ENCODE measurements around the gene KNG1.
"Not testable (repeated sequence)": the region's sequence is repeated elsewhere in the genome, so short reads cannot be mapped to it uniquely, and the experiment has no call there.

KNG1 gene

DNA sequence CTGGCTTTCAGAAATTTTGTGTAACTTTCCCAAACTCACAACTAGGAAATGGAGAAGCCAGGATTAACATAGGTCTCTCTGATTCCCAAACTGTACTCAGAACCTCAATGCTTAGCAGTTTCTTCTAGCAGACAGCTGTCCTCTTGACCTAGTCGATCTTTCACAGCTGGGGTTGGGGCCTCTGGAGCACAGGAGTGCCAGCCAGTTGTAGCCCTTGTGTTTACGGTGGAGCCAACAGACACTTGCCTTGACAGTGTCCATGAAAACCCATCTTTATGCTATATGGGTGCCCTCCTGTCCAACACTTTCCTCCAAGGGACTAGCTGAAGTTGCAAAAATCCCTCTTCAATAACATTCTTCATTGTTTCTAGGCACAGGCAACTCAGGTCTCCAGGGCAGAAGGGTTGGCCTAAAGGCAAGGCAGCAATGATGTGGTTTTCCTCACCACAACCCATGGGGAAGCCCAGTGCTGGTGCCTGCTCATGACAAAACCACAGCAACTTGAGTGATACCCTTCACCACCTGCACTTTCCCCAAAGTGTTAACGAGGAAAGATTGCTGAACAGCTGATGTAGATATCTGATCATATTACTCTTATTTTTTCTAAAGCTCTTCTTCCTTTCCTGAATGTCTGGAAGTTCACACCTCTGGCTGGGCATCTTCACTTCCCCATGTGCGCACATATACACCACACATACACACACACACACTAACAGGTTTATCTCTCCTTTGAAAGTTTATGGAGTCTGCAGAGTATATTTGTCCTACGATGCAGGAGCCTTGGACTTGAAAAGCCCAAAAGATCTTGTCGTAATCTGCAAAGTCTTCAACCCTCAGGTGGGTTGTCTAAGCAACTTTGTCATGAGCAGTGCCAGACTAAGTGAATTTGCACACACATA lies 11.0 kb upstream of the KNG1 start:
- DNase-seq (ENCODE audit: extremely low spot score), result no peak
- TF ChIP-seq, protein P1, sequence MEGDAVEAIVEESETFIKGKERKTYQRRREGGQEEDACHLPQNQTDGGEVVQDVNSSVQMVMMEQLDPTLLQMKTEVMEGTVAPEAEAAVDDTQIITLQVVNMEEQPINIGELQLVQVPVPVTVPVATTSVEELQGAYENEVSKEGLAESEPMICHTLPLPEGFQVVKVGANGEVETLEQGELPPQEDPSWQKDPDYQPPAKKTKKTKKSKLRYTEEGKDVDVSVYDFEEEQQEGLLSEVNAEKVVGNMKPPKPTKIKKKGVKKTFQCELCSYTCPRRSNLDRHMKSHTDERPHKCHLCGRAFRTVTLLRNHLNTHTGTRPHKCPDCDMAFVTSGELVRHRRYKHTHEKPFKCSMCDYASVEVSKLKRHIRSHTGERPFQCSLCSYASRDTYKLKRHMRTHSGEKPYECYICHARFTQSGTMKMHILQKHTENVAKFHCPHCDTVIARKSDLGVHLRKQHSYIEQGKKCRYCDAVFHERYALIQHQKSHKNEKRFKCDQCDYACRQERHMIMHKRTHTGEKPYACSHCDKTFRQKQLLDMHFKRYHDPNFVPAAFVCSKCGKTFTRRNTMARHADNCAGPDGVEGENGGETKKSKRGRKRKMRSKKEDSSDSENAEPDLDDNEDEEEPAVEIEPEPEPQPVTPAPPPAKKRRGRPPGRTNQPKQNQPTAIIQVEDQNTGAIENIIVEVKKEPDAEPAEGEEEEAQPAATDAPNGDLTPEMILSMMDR (IDR thresholded peaks at IDR 0.05; ENCODE audit: control extremely low read depth, extremely low read depth, low read depth, missing control alignments), result no peak
- POLR2A ChIA-PET, result no interaction called here
- CTCF ChIA-PET, result interaction anchor here (1.1 kb wide), 1 partner anchor 89 kb away, joined by 4 read pairs; no protein-coding TSS in a partner anchor

GRCh38 chr3:186708983-186709679 lies 8.0 kb upstream of the KNG1 start:
- CTCF ChIA-PET, result interaction anchor here (0.8 kb wide), 1 partner anchor 13 kb away, joined by 3 read pairs; no protein-coding TSS in a partner anchor
- POLR2A ChIA-PET, result no interaction called here
- TF ChIP-seq, protein P1 (IDR thresholded peaks at IDR 0.05; ENCODE audit: control extremely low read depth, extremely low read depth, low read depth, missing control alignments), result no peak
- no peak for DNase-seq (ENCODE audit: extremely low spot score)

DNA sequence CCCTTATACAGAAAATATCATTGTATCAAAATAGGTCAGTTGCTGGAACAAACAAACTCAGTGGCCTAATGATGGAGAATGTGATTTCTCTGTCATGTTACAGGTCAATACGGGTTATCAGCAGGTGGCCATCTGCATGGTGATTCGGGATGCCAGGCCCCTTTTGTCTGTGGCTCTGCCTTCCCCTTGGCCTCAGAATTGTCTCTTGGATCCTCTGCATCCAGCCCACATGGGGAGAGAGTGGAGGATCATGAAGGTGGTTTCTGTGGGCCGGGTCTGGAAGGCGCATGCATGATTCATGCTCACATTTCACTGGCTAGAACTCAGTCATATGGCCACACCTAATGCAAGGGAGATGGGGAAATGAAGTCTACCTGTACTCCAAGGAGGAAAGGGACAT lies 6.5 kb upstream of the KNG1 start:
- CTCF ChIA-PET; DNase-seq (ENCODE audit: extremely low spot score); POLR2A ChIA-PET: not testable (repeated sequence)

GRCh38 chr3:186713499-186713898 lies 3.7 kb upstream of the KNG1 start:
- DNase-seq (ENCODE audit: extremely low spot score), result no peak
- POLR2A ChIA-PET, result no interaction called here
- TF ChIP-seq, protein P1 (IDR thresholded peaks at IDR 0.05; ENCODE audit: control extremely low read depth, extremely low read depth, low read depth, missing control alignments), result no peak
- CTCF ChIA-PET, result no interaction called here

- no peak for DNase-seq (ENCODE audit: extremely low spot score)
- TF ChIP-seq, protein P1 (IDR thresholded peaks at IDR 0.05; ENCODE audit: control extremely low read depth, extremely low read depth, low read depth, missing control alignments), result no peak
- POLR2A ChIA-PET, result no interaction called here
- CTCF ChIA-PET, result no interaction called here
Observed at GRCh38 chr3:186719945-186720739, 3.0 kb downstream of the KNG1 start.

- DNase-seq (ENCODE audit: extremely low spot score), result no peak
- POLR2A ChIA-PET, result interaction anchor here (0.6 kb wide), 1 partner anchor 469 kb away, joined by 6 read pairs; no protein-coding TSS in a partner anchor
- TF ChIP-seq, protein P1 (IDR thresholded peaks at IDR 0.05; ENCODE audit: control extremely low read depth, extremely low read depth, low read depth, missing control alignments), result peak; percentile 7
- CTCF ChIA-PET, result interaction anchor here (1.5 kb wide), 1 partner anchor 13 kb away, joined by 3 read pairs; no protein-coding TSS in a partner anchor
Observed at GRCh38 chr3:186722457-186722856, 5.3 kb downstream of the KNG1 start.
